Esophagus squamous epithelium (tissue), 5 donors: ENCODE data around the gene ODAD3. TPM values are rescaled to one million over a fixed set of nuclear protein-coding genes. Genes with fewer than 3 reads are reported as not detected.

Experiments used
- DNase-seq: peaks from one replicate; lab custom pipeline; 2025; lab: John Stamatoyannopoulos, UW
- H3K27ac ChIP-seq, 4 donors: fragments of 200-600 bp; sonication (generic); one replicate each; pipeline ENCODE4 v1.5.1; 2016 to 2019; ENCODE audit warnings: mild to moderate bottlenecking in 1 of 4
- H3K27me3 ChIP-seq, 4 donors: fragments of 200-600 bp; sonication (generic); 1 replicate in 3 of 4; 2 replicates in 1 of 4; pipeline versions ENCODE4 v1.5.1 to v1.6.0; 2017 to 2021; ENCODE audit warnings: antibody characterized with exemption in 1 of 4
- H3K36me3 ChIP-seq, 3 donors: fragments of 200-600 bp; sonication (generic); one replicate each; pipeline ENCODE4 v1.5.1; 2016 to 2019
- H3K4me1 ChIP-seq, 3 donors: fragments of 200-600 bp; sonication (generic); one replicate each; pipeline ENCODE4 v1.5.1; 2017 to 2019
- H3K4me3 ChIP-seq, 4 donors: fragments of 200-600 bp; sonication (generic); 1 replicate in 3 of 4; 2 replicates in 1 of 4; pipeline ENCODE4 v1.5.1; 2016 to 2019; ENCODE audit warnings: mild to moderate bottlenecking in 2 of 4, moderate library complexity in 1 of 4
- H3K9me3 ChIP-seq, 3 donors: fragments of 200-600 bp; sonication (generic); one replicate each; pipeline ENCODE4 v1.5.1; 2016 to 2019
- CTCF ChIP-seq, 6 experiments: fragments of 450-650 bp in 4 of 6; fragments of 200-600 bp in 2 of 6; sonication (generic) in 2 of 6; IDR thresholded peaks; one replicate each; pipeline ENCODE4 v1.5.1; 2016 to 2019; ENCODE audit warnings: antibody characterized with exemption in 6 of 6, mild to moderate bottlenecking in 4 of 6, moderate library complexity in 4 of 6
- POLR2A ChIP-seq, 4 donors: fragments of 450-650 bp; IDR thresholded peaks; one replicate each; pipeline ENCODE4 v1.6.1; 2017; ENCODE audit warnings: antibody characterized with exemption in 4 of 4, mild to moderate bottlenecking in 4 of 4, moderate library complexity in 3 of 4
- WGBS, 2 donors: methylation state at CpG; one replicate each; pipeline ENCODE4 v1.1.5; 2018; 5-methylcytosine and 5-hydroxymethylcytosine counted together
- intact Hi-C: fragments of 100-400 bp; cut with DNase I; formaldehyde crosslinking; loops from one replicate; pipeline ENCODE4 v1.15.0; 2022
- total RNA-seq, 4 donors: library from RNA; depleted of rRNA; stranded (reverse); fragments of >200 nt; gene quantifications; one replicate each; pipeline ENCODE4 v1.1.0, GENCODE V29; 2016
- donor health status: DM: yes; HTN: yes; CAD: no.

ODAD3 gene
- total RNA-seq, 4 donors from 2014 or later, result 0.19 to 8.8 TPM; not detected in 2

- no peaks in the 10 kb centered on the region for H3K36me3 ChIP-seq
- no peaks in the 10 kb centered on the region for H3K27me3 ChIP-seq
- H3K9me3 ChIP-seq, result peaks cover 0 to 7% (median 0%) of the 10 kb centered on the region in 3 donors
- DNase-seq, result no peak
- 86 to 89% methylated on average over 1 to 2 of the region's 2 CpGs for WGBS, 2 donors
- H3K4me3 ChIP-seq, result no peak overlapping the region
- H3K27ac ChIP-seq, result no peak overlapping the region
- no peak for TF ChIP-seq CTCF (IDR thresholded peaks at IDR 0.05)
- TF ChIP-seq POLR2A (IDR thresholded peaks at IDR 0.05), result no peak
- intact Hi-C loops, result no loop called here
- no peaks in the 10 kb centered on the region for H3K4me1 ChIP-seq
Measured at GRCh38 chr19:11390359-11390758, 44.6 kb downstream of the ODAD3 start.

GRCh38 chr19:11387162-11388034 is 47.5 kb downstream of the ODAD3 start:
- Histone ChIP-seq H3K36me3 (no peaks in the 10 kb centered on the region), H3K4me1 (peaks cover 9 to 21% (median 19%) of the 10 kb centered on the region in 3 donors), H3K9me3 (peaks cover 0 to 7% (median 0%) of the 10 kb centered on the region in 3 donors), H3K4me3 (no peak overlapping the region), H3K27me3 (peaks cover 0 to 20% (median 2%) of the 10 kb centered on the region in 4 donors), H3K27ac (peak overlapping the region in 1 of 4 donors; percentile 22)
- DNase-seq, result no peak
- intact Hi-C loops, result no loop called here
- WGBS, 2 donors, result 63% methylated on average over 19 of the region's 19 CpGs
- TF ChIP-seq CTCF (IDR thresholded peaks at IDR 0.05) (no peak), POLR2A (IDR thresholded peaks at IDR 0.05) (no peak)

- H3K4me1 ChIP-seq, result peaks cover 18 to 44% (median 36%) of the 10 kb centered on the region in 3 donors
Measured at GRCh38 chr19:11384778-11385129, 50.2 kb downstream of the ODAD3 start.

GRCh38 chr19:11383706-11384048 is 51.2 kb downstream of the ODAD3 start:
- Histone ChIP-seq H3K27me3 (peaks cover 0 to 30% (median 2%) of the 10 kb centered on the region in 4 donors), H3K4me1 (peaks cover 20 to 49% (median 36%) of the 10 kb centered on the region in 3 donors), H3K9me3 (no peaks in the 10 kb centered on the region), H3K36me3 (no peaks in the 10 kb centered on the region), H3K4me3 (peak overlapping the region in 3 of 4 donors; percentile 27 to 49 (median 40)), H3K27ac (peak overlapping the region in 1 of 4 donors; percentile 39)
- 0% methylated on average over 4 of the region's 9 CpGs; no CpG with 5 or more reads in 1 of the 2 donors for WGBS, 2 donors
- TF ChIP-seq POLR2A (IDR thresholded peaks at IDR 0.05) (no peak), CTCF (IDR thresholded peaks at IDR 0.05) (no peak)
- intact Hi-C loops, result loop anchor here (5.0 kb wide), 1 partner anchor 86 kb away; the partner anchor contains the start of gene TSPAN16
- DNase-seq, result no peak

More at GRCh38 chr19:11384778-11385129, 50.2 kb downstream of the ODAD3 start:
- Histone ChIP-seq H3K9me3 (no peaks in the 10 kb centered on the region), H3K27me3 (peaks cover 0 to 30% (median 2%) of the 10 kb centered on the region in 4 donors), H3K36me3 (no peaks in the 10 kb centered on the region), H3K4me3 (no peak overlapping the region), H3K27ac (no peak overlapping the region)
- intact Hi-C loops, result loop anchor here (5.0 kb wide), 1 partner anchor 87 kb away; the partner anchor contains the start of gene TSPAN16
- 85 to 92% methylated on average over 4 to 5 of the region's 5 CpGs for WGBS, 2 donors
- TF ChIP-seq POLR2A (IDR thresholded peaks at IDR 0.05) (no peak), CTCF (IDR thresholded peaks at IDR 0.05) (no peak)
- DNase-seq, result no peak
